HG02970 (cell line): ENCODE data around the gene LATS2.
"Not testable (repeated sequence)": the region's sequence is repeated elsewhere in the genome, so short reads cannot be mapped to it uniquely, and the experiment has no call there.

Experiments used
- ATAC-seq: cut with Tn5 transposase; IDR thresholded peaks from one replicate; pipeline ENCODE4 v1.9.1; 2021; ENCODE audit warnings: mild to moderate bottlenecking, moderate library complexity, moderate number of reproducible peaks; ENCODE audit not compliant: unreplicated experiment, low FRiP score

Gene LATS2

GRCh38 chr13:20972731-20973130 is 88.7 kb downstream of the LATS2 start:
- ATAC-seq: no peak

DNA sequence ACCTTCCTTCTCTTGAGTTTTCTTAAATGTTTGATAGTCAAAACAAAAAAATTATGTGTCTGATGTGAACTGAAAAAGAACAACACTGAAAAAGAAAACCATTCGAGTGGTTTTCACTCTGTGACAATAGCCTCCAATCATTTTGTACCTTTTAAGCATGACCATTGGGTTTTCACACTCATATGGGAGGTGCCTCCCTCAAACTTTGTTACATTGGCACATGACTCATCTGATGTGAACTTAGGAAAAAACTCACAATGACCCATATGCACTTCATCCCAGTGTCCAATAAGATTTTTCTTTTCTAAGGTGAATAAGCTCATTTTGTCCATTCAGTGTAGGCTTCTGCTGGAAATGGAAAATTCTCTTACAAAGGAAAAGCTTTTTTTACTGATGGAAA is 92.2 kb downstream of the LATS2 start:
- no peak for ATAC-seq

- no peak for ATAC-seq
Observed at GRCh38 chr13:20968745-20969144, 92.6 kb downstream of the LATS2 start.

- ATAC-seq: no peak
Observed at GRCh38 chr13:20967340-20967739, 94.0 kb downstream of the LATS2 start.

DNA sequence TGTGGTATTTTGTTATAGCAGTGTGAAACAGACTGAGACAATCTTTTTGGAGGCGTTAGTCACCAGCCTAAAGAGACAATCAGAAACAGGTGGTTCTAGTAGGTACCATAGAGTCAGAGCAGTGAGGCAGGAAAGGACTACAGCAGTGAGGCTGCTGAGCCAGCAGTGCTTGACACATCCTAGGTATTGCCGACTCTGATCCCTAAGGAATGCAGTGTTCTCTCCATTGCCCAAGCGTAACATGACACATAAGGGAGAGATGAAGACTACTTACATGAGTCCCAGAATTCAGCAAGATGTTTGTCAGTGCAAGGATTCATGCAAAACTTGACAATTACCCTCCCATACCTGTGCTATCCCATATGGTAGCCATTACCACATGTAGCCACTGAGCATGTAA is 96.5 kb downstream of the LATS2 start:
- ATAC-seq: no peak

DNA sequence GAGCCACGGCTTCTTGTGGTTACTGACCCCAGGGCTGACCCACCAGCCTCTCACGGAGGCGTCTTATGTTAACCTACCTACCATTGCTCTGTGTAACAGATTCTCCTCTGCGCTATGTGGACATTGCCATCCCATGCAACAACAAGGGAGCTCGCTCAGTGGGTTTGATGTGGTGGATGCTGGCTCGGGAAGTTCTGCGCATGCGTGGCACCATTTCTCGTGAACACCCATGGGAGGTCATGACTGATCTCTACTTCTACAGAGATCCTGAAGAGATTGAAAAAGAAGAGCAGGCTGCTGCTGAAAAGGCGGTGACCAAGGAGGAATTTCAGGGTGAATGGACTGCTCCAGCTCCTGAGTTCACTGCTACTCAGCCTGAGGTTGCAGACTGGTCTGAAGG is 99.7 kb downstream of the LATS2 start:
- ATAC-seq: not testable (repeated sequence)

GRCh38 chr13:20960663-20961309 is 100.6 kb downstream of the LATS2 start:
- ATAC-seq: no peak

GRCh38 chr13:20957049-20957620 is 104.3 kb downstream of the LATS2 start:
- not testable (repeated sequence) for ATAC-seq

GRCh38 chr13:20955496-20955895 is 105.9 kb downstream of the LATS2 start:
- ATAC-seq: no peak

DNA sequence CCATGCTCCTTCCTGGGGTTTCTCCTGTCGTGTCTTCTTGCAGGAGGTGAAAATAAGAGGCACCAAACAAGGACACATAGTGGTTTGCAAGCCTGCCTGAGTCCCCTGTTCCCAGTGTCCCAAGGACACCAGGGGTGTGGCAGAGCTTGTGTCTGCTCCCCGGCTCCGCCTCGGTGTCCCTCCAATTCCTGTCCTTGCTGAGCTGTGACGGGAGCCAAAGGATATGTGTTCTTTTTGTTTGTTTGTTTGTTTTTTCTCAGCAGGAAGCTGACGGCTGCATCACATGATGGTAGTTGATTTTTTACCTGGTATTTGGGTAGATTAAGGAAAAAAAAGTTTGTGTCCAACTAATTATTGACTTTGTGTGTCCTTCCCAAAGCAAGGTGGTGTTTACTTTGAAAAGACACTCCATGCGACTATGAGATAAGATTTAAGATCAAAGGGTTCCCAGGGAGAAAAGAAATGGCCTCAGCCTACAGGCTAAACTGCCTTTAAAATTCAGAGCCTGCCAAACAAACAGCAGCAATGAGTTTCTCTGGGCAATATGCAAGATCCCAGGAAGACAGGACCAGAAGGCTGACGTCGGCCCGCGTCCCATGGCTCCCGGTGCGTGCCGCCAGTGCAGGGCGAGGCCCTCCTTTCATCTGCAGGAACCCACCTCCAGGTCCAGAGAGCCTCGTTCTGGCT is 108.0 kb downstream of the LATS2 start:
- no peak for ATAC-seq

DNA sequence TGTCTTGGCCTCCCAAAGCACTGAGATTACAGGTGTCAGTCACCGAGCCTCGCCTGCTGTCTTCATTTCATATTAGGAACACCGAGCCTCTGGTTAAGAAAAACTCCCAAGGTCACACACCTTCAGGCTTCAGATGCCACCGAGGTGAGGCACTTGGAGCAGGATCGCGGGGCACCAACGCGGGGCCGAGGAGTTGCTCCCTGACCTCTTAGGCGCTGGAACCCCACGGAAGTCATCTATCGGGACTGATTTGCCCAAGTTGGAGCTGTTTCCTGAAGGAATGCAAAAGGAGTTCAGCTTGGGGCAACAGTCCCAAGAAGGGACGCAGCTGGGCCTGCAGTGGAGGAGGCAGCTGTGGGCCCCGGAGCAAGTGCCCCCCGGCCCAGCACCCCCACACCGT is 108.5 kb downstream of the LATS2 start:
- ATAC-seq: no peak

GRCh38 chr13:20948001-20948400 is 113.4 kb downstream of the LATS2 start:
- not testable (repeated sequence) for ATAC-seq

DNA sequence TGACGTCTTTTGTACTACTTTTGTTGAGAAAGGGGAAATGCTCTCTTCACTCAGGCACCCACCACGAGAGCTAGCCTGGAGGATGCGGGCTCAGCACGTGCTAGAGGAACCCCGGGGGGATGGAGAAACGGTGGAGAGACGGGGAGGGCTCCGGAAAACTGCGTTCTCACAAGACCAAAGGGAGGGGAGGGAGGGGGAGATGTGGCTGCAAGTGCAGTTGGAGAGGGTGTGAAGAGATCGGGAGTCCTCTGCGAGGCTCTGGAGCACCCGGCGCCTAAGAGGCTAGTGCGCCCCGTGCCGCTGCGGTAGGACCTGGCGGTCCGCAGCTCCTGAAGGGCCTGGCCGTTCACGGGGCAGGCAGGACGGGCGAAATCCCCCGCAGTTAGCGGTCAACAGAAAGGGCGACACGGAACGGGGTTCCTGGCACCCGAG is 115.4 kb downstream of the LATS2 start:
- no peak for ATAC-seq

- no peak for ATAC-seq
Observed at GRCh38 chr13:20942938-20943559, 118.3 kb downstream of the LATS2 start.

DNA sequence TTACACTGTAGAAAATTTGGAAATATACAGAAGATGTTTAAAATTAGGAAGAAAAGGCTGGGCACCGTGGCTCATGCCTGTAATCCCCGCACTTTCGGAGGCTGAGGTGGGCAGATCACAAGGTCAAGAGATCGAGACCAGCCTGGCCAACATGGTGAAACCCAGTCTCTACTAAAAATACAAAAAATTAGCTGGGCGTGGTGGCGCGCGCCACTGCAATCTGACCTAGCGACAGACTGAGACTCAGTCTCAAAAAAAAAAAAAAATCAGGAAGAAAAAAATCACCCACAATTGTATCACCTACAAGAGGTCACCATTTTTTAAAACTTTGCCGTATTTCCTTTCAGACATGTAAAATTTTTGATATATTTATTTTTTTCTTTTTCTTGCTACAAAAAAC is 120.9 kb downstream of the LATS2 start:
- ATAC-seq: not testable (repeated sequence)

DNA sequence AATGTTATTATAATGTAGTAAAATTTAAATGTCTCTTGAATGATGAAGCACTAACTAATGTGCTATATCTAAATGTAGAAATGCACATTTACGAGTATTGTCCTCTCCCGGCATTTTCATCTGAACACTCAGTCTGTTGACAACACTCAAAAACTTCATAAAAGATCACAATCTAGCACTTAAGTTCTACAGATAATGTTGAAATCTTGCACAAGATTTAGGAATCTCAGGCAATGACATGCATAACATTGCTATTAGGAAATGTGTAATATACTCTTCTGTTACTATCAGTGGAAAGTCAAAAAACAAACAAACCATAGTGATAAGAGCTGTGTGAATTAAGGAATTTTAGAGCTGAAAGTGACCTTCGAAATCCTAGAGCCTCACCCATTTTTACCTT is 121.3 kb downstream of the LATS2 start:
- ATAC-seq: no peak

- ATAC-seq: no peak
Observed at GRCh38 chr13:20939662-20940061, 121.7 kb downstream of the LATS2 start.

DNA sequence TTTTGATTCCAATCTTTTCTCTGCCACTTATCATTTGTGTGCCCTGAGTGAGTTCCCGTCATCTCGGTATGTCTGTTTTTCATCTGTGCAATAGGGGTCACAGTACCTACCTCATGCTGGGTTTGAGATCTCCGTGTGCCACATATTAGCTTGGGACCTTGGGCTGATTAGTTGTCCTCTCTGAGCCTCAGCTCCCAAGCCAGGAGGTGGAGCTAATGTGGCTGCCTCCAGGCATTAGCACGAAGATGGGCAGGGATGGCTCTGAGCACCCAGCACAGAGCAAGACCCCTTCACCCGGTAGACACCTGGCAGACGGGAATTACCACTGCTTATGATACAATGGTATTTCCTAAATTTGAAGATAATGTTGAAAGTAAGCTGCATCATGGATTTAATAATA is 123.1 kb downstream of the LATS2 start:
- ATAC-seq: no peak

DNA sequence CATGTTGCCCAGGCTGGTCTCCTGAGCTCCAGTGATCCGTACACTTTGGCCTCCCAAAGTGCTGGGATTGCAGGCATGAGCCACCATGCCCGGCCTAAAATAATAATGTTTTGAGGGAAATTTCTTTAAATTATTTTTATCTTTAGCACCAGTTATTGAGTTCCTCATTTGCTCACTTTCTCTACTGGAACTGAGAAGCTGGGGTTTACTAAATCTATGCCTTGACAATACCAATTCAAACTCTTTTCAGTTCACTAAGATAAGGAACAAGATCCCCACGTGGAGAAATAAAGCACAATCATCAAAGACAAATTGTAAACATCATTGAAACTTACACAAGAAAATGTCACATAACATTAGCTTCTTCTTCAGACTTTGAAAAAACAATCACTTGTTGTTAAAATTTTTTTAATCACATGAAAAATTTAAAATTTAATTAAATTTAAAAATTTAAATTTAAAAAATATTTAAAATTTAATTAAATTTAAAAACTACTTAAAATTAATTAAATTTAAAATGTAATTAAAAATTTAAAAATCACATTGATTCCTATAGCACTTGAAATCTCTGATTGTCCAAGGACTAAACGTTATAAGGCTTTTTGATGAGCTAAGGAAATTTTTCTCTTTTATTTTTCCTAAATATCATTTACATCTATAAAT is 133.7 kb downstream of the LATS2 start:
- ATAC-seq: no peak

GRCh38 chr13:20925395-20925790 is 136.0 kb downstream of the LATS2 start:
- ATAC-seq: not testable (repeated sequence)
